CD4-positive, alpha-beta T cell treated with Interleukin-15 for 4 hours (primary cell): ENCODE results near the gene GCH1.
"Not testable (repeated sequence)": the region's sequence is repeated elsewhere in the genome, so short reads cannot be mapped to it uniquely, and the experiment has no call there.

Source experiments
- DNase-seq: peaks from one replicate; pipeline ENCODE4 v3.0.0-alpha.2; 2020; ENCODE audit warnings: low spot score

The GCH1 gene, protein sequence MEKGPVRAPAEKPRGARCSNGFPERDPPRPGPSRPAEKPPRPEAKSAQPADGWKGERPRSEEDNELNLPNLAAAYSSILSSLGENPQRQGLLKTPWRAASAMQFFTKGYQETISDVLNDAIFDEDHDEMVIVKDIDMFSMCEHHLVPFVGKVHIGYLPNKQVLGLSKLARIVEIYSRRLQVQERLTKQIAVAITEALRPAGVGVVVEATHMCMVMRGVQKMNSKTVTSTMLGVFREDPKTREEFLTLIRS

GRCh38 chr14:54902521-54903420, at the start of gene GCH1:
TSS of gene GCH1 (minus strand) at chr14:54902826. CDS start at chr14:54902663, 163 bp downstream.
- peak; percentile 72 for DNase-seq

DNA sequence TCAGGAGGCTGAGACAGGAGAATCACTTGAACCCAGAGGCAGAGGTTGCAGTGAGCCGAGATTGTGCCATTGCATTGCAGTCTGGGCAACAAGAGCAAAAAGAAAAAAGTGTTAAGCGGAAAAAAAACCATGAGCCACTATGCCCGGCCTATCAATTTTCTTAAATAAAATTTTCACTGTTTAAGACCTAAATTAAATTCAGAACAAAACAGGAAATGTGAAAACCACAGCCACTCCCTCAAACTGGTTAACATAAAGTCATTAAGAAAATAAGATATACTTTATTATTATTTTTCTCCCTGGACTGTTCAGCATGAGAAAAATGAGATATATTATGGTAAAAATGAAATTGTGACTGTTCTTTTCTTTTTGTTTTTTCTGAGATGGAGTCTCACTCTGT, 44.6 kb upstream of the GCH1 start:
- DNase-seq: peak; percentile 2

DNA sequence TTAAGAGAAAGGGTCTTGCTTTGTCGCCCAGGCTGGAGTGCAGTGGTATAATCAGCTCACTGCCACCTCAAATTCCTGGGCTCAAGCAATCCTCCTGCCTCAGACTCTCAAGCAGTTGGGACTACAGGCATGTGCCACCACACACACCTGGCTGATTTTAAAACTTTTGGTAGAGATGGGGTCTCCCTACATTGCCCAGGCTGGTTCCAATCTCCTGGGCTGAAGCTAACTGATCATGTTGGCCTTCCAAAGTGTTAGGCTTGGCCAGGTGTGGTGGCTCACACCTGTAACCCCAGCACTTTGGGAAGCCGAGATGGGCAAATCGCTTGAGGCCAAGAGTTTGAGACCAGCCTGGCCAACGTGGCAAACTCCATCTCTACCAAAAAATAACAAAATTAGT, 43.9 kb upstream of the GCH1 start:
- DNase-seq: no peak

GRCh38 chr14:54944737-54945391, 42.2 kb upstream of the GCH1 start:
- DNase-seq: no peak

GRCh38 chr14:54942913-54943312, 40.3 kb upstream of the GCH1 start:
- no peak for DNase-seq

- DNase-seq: no peak
These were observed 34.2 kb upstream of the GCH1 start for GRCh38 chr14:54936816-54937215.

DNA sequence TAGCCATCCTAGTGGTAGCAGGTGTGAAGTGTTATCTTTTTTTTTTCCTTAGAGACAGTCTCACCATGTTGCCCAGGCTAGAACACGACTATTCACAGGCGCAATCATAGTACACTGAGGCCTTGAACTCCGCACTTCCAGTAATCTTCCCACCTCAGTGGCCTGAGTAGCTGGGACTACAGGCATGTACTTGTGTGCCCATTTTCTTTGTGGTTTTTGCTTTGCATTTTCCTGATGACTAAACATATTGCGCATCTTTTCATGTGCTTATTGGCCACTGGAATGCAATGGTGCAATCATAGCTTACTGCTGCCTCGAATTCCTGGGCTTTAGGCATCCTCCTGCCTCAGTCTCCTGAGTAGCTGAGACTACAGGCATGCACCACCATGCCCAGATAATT, 33.3 kb upstream of the GCH1 start:
- no peak for DNase-seq

GRCh38 chr14:54935100-54935499, 32.5 kb upstream of the GCH1 start:
- DNase-seq: no peak

GRCh38 chr14:54933006-54933405, 30.4 kb upstream of the GCH1 start:
- no peak for DNase-seq

- no peak for DNase-seq
These were observed 29.1 kb upstream of the GCH1 start for GRCh38 chr14:54931598-54932340.

DNA sequence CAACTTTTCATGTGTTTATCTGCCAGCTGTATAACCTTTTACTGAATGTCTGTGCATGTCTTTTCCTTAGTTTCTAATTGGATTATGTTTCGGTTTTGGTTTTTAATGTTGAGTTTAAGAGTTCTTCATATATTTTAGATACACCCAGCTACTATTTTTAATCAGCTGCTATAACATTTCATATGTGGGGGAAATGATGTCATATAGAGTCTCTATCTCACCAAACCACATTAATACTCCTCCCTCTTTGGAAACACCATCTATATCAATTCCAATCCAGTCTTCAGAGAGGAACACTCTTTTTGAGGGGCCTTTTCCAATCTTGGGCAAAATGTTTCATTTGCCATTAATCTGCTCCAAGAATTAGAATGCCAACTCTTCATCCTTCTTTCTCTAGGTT, 28.5 kb upstream of the GCH1 start:
- DNase-seq: no peak

DNA sequence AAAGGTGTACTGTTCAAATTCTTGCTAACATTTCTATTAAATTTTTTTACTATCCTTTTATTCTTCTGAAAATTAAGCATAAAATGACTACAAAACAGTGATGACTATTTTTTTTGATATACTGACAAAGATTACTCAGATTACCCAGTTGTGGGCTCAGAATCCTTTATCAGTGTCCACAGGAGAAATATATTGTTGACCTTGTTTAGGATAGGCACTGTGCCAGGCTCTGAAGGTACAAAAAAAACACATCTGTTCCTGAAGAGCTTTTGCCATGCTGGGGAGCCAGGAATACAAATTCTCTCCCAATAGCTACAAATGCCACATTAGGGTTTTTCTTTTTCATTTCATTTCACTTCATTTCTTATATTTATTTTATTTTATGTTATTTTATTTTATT, 26.9 kb upstream of the GCH1 start:
- no peak for DNase-seq

GRCh38 chr14:54928216-54928615, 25.6 kb upstream of the GCH1 start:
- no peak for DNase-seq

DNA sequence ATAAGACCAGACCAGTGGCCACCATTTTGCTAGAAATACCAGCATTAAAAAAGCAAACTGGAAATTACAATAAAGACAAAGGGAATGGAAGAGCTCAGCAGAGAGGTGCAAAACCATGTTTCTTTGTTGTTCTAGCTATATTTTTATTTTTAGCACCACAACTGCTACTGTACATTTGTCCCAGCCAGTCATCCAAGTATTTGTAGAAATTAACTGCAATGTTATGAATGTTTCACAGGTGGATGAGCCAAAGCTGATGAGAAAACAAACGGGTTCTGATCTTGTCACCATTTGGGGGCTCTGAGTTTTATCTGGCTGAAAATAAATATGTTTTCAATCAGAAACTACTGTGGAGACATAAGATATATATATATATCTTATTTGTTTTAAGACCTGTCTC, 24.9 kb upstream of the GCH1 start:
- no peak for DNase-seq

DNA sequence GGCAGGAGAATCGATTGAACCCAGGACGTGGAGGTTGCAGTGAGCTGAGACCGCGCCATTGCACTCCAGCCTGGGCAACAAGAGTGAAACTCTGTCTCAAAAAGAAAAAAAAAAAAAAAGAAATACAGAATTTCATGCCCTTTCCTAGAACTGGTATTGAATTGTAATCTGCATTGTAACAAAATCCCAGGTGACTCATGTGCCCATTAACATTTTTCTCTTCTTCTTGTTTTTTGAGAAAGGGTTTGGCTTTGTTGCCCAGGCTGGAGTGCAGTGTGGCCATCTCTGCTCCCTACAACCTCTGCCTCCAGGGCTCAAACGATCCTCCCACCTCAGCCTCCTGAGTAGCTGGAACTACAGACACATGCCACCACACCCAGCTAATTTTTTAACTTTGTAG, 23.9 kb upstream of the GCH1 start:
- not testable (repeated sequence) for DNase-seq

DNA sequence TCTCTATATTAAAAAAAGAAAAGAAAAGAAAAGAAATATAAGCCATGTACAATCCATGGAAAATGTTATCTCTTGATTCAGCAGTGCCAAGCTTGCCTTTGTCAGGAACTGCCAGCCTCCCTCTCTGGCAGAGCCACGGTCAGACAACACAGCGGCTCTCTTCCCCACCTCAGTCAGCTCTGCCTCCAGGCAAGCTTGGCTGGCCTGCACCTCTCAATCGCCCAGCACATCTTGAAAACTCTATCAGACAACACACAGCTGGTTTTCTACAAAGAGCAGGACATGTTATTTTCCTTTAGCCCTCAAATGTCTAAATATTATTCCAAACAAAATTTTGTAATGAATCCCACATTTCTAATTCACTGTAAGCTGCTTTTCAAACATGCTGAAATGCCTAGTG, 20.0 kb upstream of the GCH1 start:
- DNase-seq: no peak

DNA sequence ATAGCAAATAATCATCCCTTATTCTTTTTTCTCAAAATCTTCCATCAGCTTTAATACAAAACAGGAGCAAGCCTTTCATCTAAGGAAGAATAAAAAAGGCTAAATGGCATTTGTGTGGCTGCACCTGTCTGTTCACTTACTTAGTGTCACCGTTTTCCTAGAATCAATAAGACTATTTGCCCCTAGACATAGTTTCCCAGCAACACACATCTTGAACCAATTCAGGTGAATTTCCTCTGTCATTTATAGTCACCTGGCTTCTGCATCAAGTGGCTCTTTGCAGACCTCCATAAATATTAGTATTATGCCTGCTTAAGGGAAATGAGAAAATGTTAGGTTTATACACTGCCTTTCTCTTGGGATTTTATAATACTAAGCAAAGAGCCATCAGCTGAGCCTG, 17.4 kb upstream of the GCH1 start:
- no peak for DNase-seq

DNA sequence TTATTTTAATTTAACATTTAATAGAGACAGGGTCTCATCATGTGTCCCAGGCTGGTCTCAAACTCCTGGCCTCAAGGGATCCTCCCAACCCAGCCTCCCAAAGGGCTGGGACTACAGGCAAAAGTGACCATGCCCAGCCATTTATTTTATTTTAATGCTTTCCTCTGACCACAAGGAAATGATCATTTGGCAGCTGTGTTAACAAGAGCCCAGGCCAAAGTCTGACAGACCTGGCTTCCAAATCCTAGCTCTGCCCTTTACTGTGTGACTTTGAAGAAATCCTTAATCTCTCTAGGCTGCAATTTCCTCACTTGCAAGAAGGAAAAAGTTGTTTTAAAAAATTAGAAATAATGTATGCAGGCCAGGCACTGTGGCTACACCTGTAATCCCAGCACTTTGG, 16.7 kb upstream of the GCH1 start:
- DNase-seq: no peak

GRCh38 chr14:54918427-54918826, 15.8 kb upstream of the GCH1 start:
- no peak for DNase-seq

DNA sequence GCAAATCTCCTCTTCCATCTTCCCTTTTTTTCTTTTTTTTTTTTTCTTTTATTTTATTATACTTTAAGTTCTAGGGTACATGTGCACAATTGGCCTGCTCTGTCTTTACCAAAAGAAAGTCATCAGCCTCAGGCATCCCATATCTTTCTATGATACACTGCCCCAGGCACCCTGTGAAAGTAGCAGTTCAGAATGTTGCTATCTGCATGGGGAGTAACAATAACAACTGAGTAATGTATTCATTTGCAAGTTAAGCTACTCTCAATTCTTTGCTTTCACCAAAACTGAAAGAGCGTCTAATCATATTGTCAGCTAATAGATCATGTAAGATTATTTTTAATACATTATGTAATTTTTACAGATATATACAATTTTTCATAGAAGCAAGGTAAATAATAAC, 13.5 kb upstream of the GCH1 start:
- no peak for DNase-seq

GRCh38 chr14:54909817-54910558, 7.4 kb upstream of the GCH1 start:
- no peak for DNase-seq

DNA sequence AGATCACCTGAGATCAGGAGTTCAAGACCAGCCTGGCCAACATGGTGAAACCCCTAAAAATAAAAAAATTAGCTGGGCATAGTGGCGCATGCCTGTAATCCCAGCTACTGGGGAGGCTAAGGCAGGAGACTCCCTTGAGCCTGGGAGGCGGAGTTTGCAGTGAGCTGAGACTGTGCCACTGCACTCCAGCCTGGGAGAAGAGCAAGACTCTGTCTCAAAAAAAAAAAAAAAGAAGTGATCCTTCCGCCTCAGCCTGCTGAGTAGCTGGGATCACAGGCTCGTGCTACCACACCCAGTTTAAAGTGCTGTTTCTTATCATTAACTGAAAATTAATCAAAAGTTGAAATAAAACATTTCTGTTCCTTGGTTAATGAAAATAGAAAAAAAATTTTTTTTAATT, 6.3 kb upstream of the GCH1 start:
- not testable (repeated sequence) for DNase-seq
